ENCODE results near the gene TASP1. TPM values are rescaled to one million over a fixed set of nuclear protein-coding genes. Genes with fewer than 3 reads are reported as not detected.

TASP1 gene, protein sequence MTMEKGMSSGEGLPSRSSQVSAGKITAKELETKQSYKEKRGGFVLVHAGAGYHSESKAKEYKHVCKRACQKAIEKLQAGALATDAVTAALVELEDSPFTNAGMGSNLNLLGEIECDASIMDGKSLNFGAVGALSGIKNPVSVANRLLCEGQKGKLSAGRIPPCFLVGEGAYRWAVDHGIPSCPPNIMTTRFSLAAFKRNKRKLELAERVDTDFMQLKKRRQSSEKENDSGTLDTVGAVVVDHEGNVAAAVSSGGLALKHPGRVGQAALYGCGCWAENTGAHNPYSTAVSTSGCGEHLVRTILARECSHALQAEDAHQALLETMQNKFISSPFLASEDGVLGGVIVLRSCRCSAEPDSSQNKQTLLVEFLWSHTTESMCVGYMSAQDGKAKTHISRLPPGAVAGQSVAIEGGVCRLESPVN
- total RNA-seq (23.9 and 25.7 TPM in 2 replicates), polyA plus RNA-seq (6.4 and 11.6 TPM in 2 replicates), polyA minus RNA-seq (6.4 and 10.8 TPM in 2 replicates)
- total RNA-seq (2013) = 13.9 TPM

- H3K36me3 ChIP-seq (replicated peaks in 1 of 2; ENCODE audit: control extremely low read depth in 1 of 2, control insufficient read depth in 1 of 2, extremely low read depth in 1 of 2, insufficient read depth in 2 of 2, low read length in 1 of 2) = no peaks in the 10 kb centered on the region
- POLR2A ChIA-PET = interaction anchor here (0.6 kb wide), 1 partner anchor 48 kb away, joined by 4 read pairs; no protein-coding TSS in a partner anchor
- CTCF ChIA-PET = interaction anchor here (0.6 kb wide), 2 partner anchors 117 to 133 kb away, joined by 3 to 4 read pairs; no protein-coding TSS in a partner anchor
These were observed at the start of gene TASP1 for GRCh38 chr20:13638496-13639149. TSS of gene TASP1 (minus strand) at chr20:13638932. CDS start at chr20:13630078, 8,854 bp downstream.

More at GRCh38 chr20:13638496-13639149, at the start of gene TASP1:
- Histone ChIP-seq H3K4me3 (ENCODE audit: control extremely low read depth in 1 of 5, extremely low read depth in 1 of 5, insufficient read depth in 1 of 5, low read depth in 2 of 5, low read length in 4 of 5) (peak within 1 kb of the TSS; percentile 74 to 84 (median 84)), H3K9me3 (ENCODE audit: control extremely low read depth in 1 of 3, control insufficient read depth in 2 of 3, insufficient read depth in 1 of 3, low read length in 2 of 3) (no peaks in the 10 kb centered on the region), H3K27ac (ENCODE audit: low read length in 2 of 2) (peak within 1 kb of the TSS; percentile 53 to 88), H3K27me3 (replicated peaks in 1 of 4; ENCODE audit: control extremely low read depth in 1 of 4, control insufficient read depth in 3 of 4, insufficient read depth in 4 of 4, low read length in 3 of 4) (peaks cover 0 to 5% (median 3%) of the 10 kb centered on the region in 4 experiments), H2AFZ (ENCODE audit: insufficient read depth, low read depth, low read length, poor library complexity, severe bottlenecking) (peak within 1 kb of the TSS; percentile 96), H3K79me2 (ENCODE audit: control insufficient read depth, insufficient read depth, low read length) (peaks cover 49% of the 10 kb centered on the region), H4K20me1 (ENCODE audit: control insufficient read depth, insufficient read depth, low read length, poor library complexity, severe bottlenecking) (no peaks in the 10 kb centered on the region), H3K9ac (ENCODE audit: low read length) (peak within 1 kb of the TSS; percentile 89), H3K4me1 (ENCODE audit: control insufficient read depth in 2 of 2, insufficient read depth in 2 of 2, low read length in 2 of 2) (peaks cover 8 to 10% of the 10 kb centered on the region in 2 donors), H3K4me2 (replicated peaks; ENCODE audit: low read depth, low read length, poor library complexity, severe bottlenecking) (peak within 1 kb of the TSS; percentile 90)
- H3K9me3 Mint-ChIP-seq (ENCODE audit: insufficient read depth) = no peaks in the 10 kb centered on the region
- peaks cover 10% of the 10 kb centered on the region for H3K27me3 Mint-ChIP-seq
- H3K4me3 Mint-ChIP-seq = peak within 1 kb of the TSS; percentile 99
- H3K27ac Mint-ChIP-seq = peak within 1 kb of the TSS; percentile 92
- ATAC-seq (ENCODE audit: low read depth) (peak; percentile 99), DNase-seq (peak; percentile 97)
- intact Hi-C loops (cut with micrococcal nuclease) = loop anchor here (1.0 kb wide), 2 partner anchors 21 to 146 kb away; partner anchors contain the start of gene ESF1
- TF ChIP-seq, protein P1, sequence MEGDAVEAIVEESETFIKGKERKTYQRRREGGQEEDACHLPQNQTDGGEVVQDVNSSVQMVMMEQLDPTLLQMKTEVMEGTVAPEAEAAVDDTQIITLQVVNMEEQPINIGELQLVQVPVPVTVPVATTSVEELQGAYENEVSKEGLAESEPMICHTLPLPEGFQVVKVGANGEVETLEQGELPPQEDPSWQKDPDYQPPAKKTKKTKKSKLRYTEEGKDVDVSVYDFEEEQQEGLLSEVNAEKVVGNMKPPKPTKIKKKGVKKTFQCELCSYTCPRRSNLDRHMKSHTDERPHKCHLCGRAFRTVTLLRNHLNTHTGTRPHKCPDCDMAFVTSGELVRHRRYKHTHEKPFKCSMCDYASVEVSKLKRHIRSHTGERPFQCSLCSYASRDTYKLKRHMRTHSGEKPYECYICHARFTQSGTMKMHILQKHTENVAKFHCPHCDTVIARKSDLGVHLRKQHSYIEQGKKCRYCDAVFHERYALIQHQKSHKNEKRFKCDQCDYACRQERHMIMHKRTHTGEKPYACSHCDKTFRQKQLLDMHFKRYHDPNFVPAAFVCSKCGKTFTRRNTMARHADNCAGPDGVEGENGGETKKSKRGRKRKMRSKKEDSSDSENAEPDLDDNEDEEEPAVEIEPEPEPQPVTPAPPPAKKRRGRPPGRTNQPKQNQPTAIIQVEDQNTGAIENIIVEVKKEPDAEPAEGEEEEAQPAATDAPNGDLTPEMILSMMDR (IDR thresholded peaks at IDR 0.05) = no peak
- TF ChIP-seq EZH2 (IDR thresholded peaks at IDR 0.05; ENCODE audit: borderline replicate concordance, insufficient read depth, low read depth, low read length, poor library complexity, severe bottlenecking) = no peak
- under 1% methylated on average over 40 of the region's 50 CpGs for WGBS (ENCODE audit: insufficient coverage)
- H3K4me1 Mint-ChIP-seq = peaks cover 16% of the 10 kb centered on the region

Measured in B cell (primary cell).